Stimulated activated naive B cell treated with anti-CD40 and anti-IgM and Interleukin-4, amounts not matched to agents 10 μg/mL and 1 μg/mL and 100 μg/mL, for 72 hours (primary cell): ENCODE measurements around the gene GPR22.

ENCODE experiments used
- ATAC-seq, 2 donors: fragments of 150-1000 bp; cut with Tn5 transposase; replicated peaks; 2 replicates each; pipeline ENCODE4 v1.10.0; 2021; ENCODE audit warnings: moderate library complexity in 1 of 2
- DNase-seq: peaks from one replicate; pipeline ENCODE4 v3.0.0; 2021
- H3K27ac Mint-ChIP-seq: one replicate; pipeline ENCODE4 v1.8.0; 2022; ENCODE audit warnings: mild to moderate bottlenecking, mixed read lengths
- H3K27me3 Mint-ChIP-seq, 2 donors: one replicate each; pipeline ENCODE4 v1.8.0; 2022; ENCODE audit warnings: mixed read lengths in 2 of 2
- H3K36me3 Mint-ChIP-seq, 2 donors: one replicate each; pipeline ENCODE4 v1.8.0; 2022; ENCODE audit warnings: mixed read lengths in 2 of 2, mild to moderate bottlenecking in 1 of 2
- H3K4me1 Mint-ChIP-seq, 2 donors: one replicate each; pipeline ENCODE4 v1.8.0; 2022; ENCODE audit warnings: mixed read lengths in 2 of 2, mild to moderate bottlenecking in 1 of 2
- H3K4me3 Mint-ChIP-seq, 2 donors: one replicate each; pipeline ENCODE4 v1.8.0; 2022; ENCODE audit warnings: mild to moderate bottlenecking in 2 of 2, mixed read lengths in 2 of 2, moderate library complexity in 1 of 2
- H3K9me3 Mint-ChIP-seq, 2 donors: one replicate each; pipeline ENCODE4 v1.8.0; 2022; ENCODE audit warnings: mixed read lengths in 2 of 2, mild to moderate bottlenecking in 1 of 2

The GPR22 gene, protein sequence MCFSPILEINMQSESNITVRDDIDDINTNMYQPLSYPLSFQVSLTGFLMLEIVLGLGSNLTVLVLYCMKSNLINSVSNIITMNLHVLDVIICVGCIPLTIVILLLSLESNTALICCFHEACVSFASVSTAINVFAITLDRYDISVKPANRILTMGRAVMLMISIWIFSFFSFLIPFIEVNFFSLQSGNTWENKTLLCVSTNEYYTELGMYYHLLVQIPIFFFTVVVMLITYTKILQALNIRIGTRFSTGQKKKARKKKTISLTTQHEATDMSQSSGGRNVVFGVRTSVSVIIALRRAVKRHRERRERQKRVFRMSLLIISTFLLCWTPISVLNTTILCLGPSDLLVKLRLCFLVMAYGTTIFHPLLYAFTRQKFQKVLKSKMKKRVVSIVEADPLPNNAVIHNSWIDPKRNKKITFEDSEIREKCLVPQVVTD

DNA sequence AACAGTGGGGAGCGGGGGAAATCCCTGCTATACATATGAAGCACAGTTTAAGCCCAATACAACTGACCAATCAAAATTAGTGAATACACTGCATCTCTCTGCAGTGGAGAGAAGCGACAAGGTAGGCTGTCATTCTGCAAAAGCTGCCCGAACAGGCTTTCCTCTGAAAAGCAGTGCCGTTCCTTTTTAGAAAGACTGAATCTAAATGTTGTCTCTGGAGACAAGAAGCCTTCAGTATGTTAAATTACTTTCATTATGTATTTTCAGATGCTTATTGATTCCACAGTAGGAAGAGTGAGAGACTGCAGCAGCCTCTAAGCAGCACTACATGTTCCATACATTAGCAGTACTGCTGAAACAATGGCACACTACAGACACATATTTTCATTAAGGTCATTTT is at the start of gene GPR22:
Gene GPR22 (plus strand): TSS at position 129 of the 400 bp plus-strand sequence. CDS start 4,004 bp downstream, outside the sequence.
- DNase-seq (no peak), ATAC-seq (no peak)
- H3K36me3 Mint-ChIP-seq, result peaks cover 0 to 3% of the 10 kb centered on the region in 2 donors
- no peak within 1 kb of the TSS for H3K4me3 Mint-ChIP-seq
- no peak within 1 kb of the TSS for H3K27ac Mint-ChIP-seq
- H3K9me3 Mint-ChIP-seq, result no peaks in the 10 kb centered on the region
- peaks cover 8 to 21% of the 10 kb centered on the region in 2 donors for H3K4me1 Mint-ChIP-seq
- H3K27me3 Mint-ChIP-seq, result no peaks in the 10 kb centered on the region

GRCh38 chr7:107427462-107427861 is 42.4 kb upstream of the GPR22 start:
- peaks cover 4 to 23% of the 10 kb centered on the region in 2 donors for H3K4me1 Mint-ChIP-seq
- peaks cover 0 to 7% of the 10 kb centered on the region in 2 donors for H3K9me3 Mint-ChIP-seq
- ATAC-seq (no peak), DNase-seq (no peak)
- peaks cover 17 to 33% of the 10 kb centered on the region in 2 donors for H3K36me3 Mint-ChIP-seq
- no peaks in the 10 kb centered on the region for H3K27me3 Mint-ChIP-seq
- no peak overlapping the region for H3K27ac Mint-ChIP-seq
- no peak overlapping the region for H3K4me3 Mint-ChIP-seq

- Mint-ChIP-seq H3K36me3 (peaks cover 23 to 37% of the 10 kb centered on the region in 2 donors), H3K9me3 (peaks cover 0 to 9% of the 10 kb centered on the region in 2 donors), H3K4me1 (peaks cover 4 to 18% of the 10 kb centered on the region in 2 donors), H3K27ac (no peak overlapping the region), H3K4me3 (no peak overlapping the region), H3K27me3 (no peaks in the 10 kb centered on the region)
- ATAC-seq (no peak), DNase-seq (no peak)
Observed at GRCh38 chr7:107428642-107429041, 41.2 kb upstream of the GPR22 start.

DNA sequence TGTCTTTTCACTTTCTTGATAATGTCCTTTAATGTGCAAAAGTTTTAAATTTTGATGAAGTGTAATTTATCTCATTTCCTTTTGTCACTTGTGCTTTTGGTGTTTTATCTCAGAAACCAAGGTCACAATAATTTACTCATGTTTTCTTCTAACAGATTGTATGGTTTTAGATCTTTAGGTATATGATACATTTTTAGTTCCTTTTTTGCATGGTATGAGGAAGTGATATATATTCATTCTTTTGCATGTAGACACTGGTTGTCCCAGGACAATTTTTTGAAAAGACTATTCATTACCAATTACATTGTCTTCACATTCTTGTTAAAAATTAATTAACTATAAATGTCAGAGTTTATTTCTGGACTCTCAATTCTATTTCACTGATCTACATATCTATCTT is 39.8 kb upstream of the GPR22 start:
- Mint-ChIP-seq H3K27ac (peak overlapping the region; percentile 2), H3K4me3 (no peak overlapping the region), H3K9me3 (peaks cover 3 to 9% of the 10 kb centered on the region in 2 donors), H3K4me1 (peaks cover 6 to 15% of the 10 kb centered on the region in 2 donors), H3K27me3 (no peaks in the 10 kb centered on the region), H3K36me3 (peaks cover 27 to 42% of the 10 kb centered on the region in 2 donors)
- ATAC-seq (peak; percentile 54 to 63), DNase-seq (no peak)

- Mint-ChIP-seq H3K36me3 (peaks cover 35 to 51% of the 10 kb centered on the region in 2 donors), H3K4me3 (no peak overlapping the region), H3K9me3 (peaks cover 10 to 12% of the 10 kb centered on the region in 2 donors), H3K27me3 (no peaks in the 10 kb centered on the region), H3K27ac (no peak overlapping the region), H3K4me1 (peaks cover 6 to 15% of the 10 kb centered on the region in 2 donors)
- DNase-seq (no peak), ATAC-seq (no peak)
Observed at GRCh38 chr7:107432261-107432660, 37.6 kb upstream of the GPR22 start.

- Mint-ChIP-seq H3K4me1 (peaks cover 2 to 8% of the 10 kb centered on the region in 2 donors), H3K36me3 (peaks cover 22 to 31% of the 10 kb centered on the region in 2 donors), H3K4me3 (no peak overlapping the region), H3K9me3 (peaks cover 6 to 10% of the 10 kb centered on the region in 2 donors), H3K27ac (no peak overlapping the region), H3K27me3 (no peaks in the 10 kb centered on the region)
- ATAC-seq (no peak), DNase-seq (no peak)
Observed at GRCh38 chr7:107435749-107436148, 34.1 kb upstream of the GPR22 start.

GRCh38 chr7:107439025-107439424 is 30.8 kb upstream of the GPR22 start:
- Mint-ChIP-seq H3K27me3 (no peaks in the 10 kb centered on the region), H3K27ac (no peak overlapping the region), H3K4me3 (no peak overlapping the region), H3K36me3 (peaks cover 25 to 28% of the 10 kb centered on the region in 2 donors), H3K9me3 (peaks cover 7 to 10% of the 10 kb centered on the region in 2 donors), H3K4me1 (peaks cover 0 to 2% of the 10 kb centered on the region in 2 donors)
- no peak for ATAC-seq
- no peak for DNase-seq

DNA sequence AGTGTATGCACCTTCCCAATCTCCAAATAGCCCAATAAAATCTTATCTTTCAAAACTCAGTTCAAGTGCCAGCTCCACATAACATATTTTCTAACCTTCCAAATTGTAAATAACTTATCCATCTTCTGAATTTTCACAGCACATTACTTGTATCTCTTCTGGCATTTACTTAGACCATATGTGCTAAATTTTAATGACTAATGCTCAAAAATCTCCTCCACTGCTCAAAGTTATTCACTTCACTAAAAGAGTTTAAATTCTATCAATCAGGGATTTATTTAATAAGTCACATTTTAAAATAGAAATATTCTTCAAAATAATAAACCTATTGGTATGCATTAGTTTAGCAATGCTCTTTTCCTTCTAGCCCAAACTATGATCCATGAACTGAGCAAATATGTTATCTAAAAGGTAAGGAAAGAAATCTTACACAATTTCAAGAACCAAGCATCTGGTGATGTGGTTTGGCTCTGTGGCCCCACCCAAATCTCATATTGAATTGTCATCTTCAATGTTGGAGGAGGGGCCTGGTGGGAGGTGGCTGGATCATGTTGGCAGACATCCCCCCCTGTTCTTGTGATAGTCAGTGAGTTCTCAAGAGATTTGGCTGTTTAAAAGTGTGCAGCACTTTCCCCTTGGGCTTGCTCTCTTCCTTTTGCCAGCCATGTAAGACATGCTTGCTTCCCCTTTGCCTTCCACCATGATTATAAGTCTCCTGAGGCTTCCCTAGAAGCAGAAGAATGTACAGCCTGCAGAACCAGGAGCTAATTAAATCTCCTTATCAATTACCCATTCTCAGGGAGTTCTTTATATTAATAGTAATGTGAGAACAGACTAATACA is 28.1 kb upstream of the GPR22 start:
- peaks cover 0 to 4% of the 10 kb centered on the region in 2 donors for H3K9me3 Mint-ChIP-seq
- no peak overlapping the region for H3K4me3 Mint-ChIP-seq
- H3K27ac Mint-ChIP-seq, result no peak overlapping the region
- H3K4me1 Mint-ChIP-seq, result no peaks in the 10 kb centered on the region
- H3K27me3 Mint-ChIP-seq, result no peaks in the 10 kb centered on the region
- H3K36me3 Mint-ChIP-seq, result peaks cover 13 to 15% of the 10 kb centered on the region in 2 donors
- DNase-seq (no peak), ATAC-seq (no peak)

DNA sequence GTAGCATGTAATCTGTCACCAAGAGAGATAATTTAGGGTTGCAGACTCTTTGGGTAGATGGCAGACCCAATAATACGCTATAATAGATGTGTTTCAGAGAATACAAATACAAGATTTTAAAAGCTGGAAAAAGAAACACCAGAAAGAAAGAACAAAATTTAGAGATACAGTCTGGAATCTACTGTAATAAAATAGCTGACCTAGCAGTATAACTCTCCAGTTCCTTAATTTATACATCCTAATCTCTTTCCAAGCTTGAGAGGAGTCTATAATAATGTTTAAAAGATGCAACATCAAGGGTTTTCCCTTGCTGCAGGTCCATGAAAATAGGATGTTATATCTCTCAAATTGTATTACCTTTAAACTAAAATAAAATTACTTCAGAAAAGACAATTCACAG is 27.2 kb upstream of the GPR22 start:
- Mint-ChIP-seq H3K4me1 (no peaks in the 10 kb centered on the region), H3K27ac (no peak overlapping the region), H3K27me3 (no peaks in the 10 kb centered on the region), H3K4me3 (no peak overlapping the region), H3K9me3 (peaks cover 0 to 4% of the 10 kb centered on the region in 2 donors), H3K36me3 (peaks cover 13 to 19% of the 10 kb centered on the region in 2 donors)
- ATAC-seq (no peak), DNase-seq (no peak)

DNA sequence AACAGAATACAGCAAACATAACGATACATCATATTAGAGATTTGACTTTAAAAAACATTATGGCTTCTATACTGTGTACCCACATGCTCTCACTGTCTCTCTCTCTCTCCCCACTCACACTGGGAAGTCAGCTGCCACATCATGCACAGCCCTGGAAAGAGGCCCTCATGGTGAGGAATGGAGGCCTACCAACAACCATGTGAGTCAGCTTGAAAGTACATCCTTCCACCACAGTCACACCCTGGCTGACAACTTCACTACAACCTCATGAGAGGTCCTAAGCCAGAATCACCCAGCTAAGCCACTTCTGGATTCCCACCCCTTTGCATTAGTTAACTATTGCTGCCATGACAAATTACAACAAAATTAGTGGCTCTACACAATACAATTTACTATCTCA is 23.3 kb upstream of the GPR22 start:
- DNase-seq (no peak), ATAC-seq (no peak)
- Mint-ChIP-seq H3K27me3 (no peaks in the 10 kb centered on the region), H3K36me3 (peaks cover 20 to 24% of the 10 kb centered on the region in 2 donors), H3K9me3 (peaks cover 0 to 4% of the 10 kb centered on the region in 2 donors), H3K27ac (no peak overlapping the region), H3K4me3 (no peak overlapping the region), H3K4me1 (peaks cover 0 to 10% of the 10 kb centered on the region in 2 donors)

DNA sequence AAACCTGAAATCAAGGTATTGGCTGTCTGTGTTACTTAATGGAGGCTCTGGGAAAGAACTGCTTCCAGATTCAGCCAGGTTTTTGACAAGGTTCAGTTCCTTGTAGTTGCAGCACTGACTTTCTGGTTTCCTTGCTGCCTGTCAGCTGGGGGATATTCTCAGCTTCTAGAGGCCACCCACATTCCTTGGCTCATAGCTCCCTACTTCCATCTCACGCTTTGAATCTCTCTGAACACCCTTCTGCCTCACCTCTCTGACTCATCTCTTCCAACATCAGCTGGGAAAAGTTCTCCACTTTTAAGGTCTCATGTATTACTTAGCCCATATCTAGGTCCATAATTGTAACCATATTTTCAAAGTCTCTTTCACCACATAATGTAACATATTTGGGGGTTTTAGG is 22.9 kb upstream of the GPR22 start:
- no peak overlapping the region for H3K27ac Mint-ChIP-seq
- peaks cover 2 to 10% of the 10 kb centered on the region in 2 donors for H3K4me1 Mint-ChIP-seq
- H3K36me3 Mint-ChIP-seq, result peaks cover 18 to 21% of the 10 kb centered on the region in 2 donors
- no peak overlapping the region for H3K4me3 Mint-ChIP-seq
- DNase-seq (no peak), ATAC-seq (no peak)
- H3K9me3 Mint-ChIP-seq, result peaks cover 0 to 4% of the 10 kb centered on the region in 2 donors
- no peaks in the 10 kb centered on the region for H3K27me3 Mint-ChIP-seq

DNA sequence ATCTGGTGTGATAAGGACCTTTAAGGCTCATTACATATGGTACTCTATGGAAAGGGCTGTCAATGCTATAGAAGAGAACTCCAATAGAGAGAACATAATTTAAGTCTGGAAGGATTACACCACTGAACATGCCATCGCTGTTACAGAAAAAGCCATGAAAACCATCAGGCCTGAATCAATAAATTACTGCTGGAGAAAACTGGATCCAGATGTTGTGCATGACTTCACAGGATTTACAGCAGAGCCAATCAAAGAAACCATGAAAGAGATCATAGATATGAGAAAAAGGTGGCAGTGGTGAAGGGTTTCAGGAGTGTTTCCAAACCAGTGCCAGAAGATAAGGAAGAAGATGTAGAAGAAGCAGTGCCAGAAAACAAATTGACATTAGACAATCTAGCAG is 18.9 kb upstream of the GPR22 start:
- peaks cover 8 to 11% of the 10 kb centered on the region in 2 donors for H3K4me1 Mint-ChIP-seq
- no peak for ATAC-seq
- peaks cover 21 to 25% of the 10 kb centered on the region in 2 donors for H3K36me3 Mint-ChIP-seq
- H3K9me3 Mint-ChIP-seq, result no peaks in the 10 kb centered on the region
- H3K27ac Mint-ChIP-seq, result no peak overlapping the region
- no peak overlapping the region for H3K4me3 Mint-ChIP-seq
- DNase-seq, result no peak
- H3K27me3 Mint-ChIP-seq, result no peaks in the 10 kb centered on the region

DNA sequence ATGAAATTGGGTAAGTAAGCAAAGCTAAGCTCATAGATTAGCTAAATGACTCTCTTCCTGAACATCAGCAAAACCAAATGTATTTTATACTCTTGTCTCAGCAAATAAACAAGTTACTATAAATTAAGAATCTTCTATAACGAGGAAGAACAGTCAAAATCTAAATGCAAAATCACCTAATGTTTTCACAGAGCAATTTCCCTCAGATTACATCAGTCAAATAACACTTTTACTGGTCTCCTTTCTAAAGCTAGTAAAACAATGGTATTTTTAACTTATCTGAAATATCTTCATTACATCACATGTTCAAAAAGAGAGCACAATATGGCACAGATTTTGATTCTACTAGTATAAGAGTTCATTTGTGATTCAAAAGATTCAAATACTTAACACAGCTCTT is 16.5 kb upstream of the GPR22 start:
- no peak for DNase-seq
- Mint-ChIP-seq H3K9me3 (no peaks in the 10 kb centered on the region), H3K27ac (no peak overlapping the region), H3K27me3 (no peaks in the 10 kb centered on the region), H3K36me3 (peaks cover 32 to 35% of the 10 kb centered on the region in 2 donors), H3K4me1 (peaks cover 8 to 11% of the 10 kb centered on the region in 2 donors), H3K4me3 (no peak overlapping the region)
- ATAC-seq, result no peak

DNA sequence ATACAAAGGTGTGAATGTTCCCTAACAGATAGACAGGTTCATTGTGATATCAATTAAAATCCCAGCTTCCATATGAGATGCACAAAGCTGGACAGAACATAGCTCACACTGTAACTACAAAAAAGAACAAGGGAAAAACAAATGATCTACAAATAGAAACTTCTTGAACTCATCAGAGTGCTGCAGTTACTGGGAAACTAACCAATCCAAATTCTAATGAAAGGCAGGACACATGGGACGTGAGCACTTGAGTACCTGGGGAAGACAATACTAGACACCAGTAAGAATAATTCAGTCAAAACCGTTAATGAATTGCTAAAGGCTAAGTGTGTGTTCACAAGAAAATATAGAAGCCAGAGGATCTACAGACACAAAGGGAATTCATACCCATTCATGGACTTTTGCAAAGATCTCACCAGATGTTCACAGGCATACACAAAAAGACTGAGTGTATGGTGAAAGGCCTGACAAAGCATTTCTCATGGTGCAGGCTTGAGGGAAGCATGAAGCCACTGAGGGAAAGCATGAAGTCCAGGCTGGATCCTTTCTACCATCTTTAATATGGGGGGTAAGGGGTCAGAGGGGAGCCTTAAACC is 7.8 kb upstream of the GPR22 start:
- Mint-ChIP-seq H3K4me3 (no peak overlapping the region), H3K27ac (no peak overlapping the region), H3K27me3 (no peaks in the 10 kb centered on the region), H3K9me3 (no peaks in the 10 kb centered on the region), H3K36me3 (peaks cover 15 to 20% of the 10 kb centered on the region in 2 donors), H3K4me1 (peaks cover 2 to 7% of the 10 kb centered on the region in 2 donors)
- DNase-seq (no peak), ATAC-seq (no peak)
